Neural progenitor cell (in vitro differentiated cells): ENCODE data around the gene FUBP1.

Experiments used
- CTCF ChIP-seq: fragments of 200-600 bp; sonication (generic); IDR thresholded peaks from 2 replicates; pipeline ENCODE4 v1.5.1; 2017; ENCODE audit warnings: antibody characterized with exemption, mild to moderate bottlenecking
- EZH2 ChIP-seq: fragments of 200-600 bp; sonication (generic); IDR thresholded peaks from 2 replicates; pipeline ENCODE4 v1.6.1; 2017; ENCODE audit warnings: antibody characterized with exemption, mild to moderate bottlenecking, moderate library complexity
- EZH2phosphoT487 ChIP-seq: fragments of 200-600 bp; sonication (generic); IDR thresholded peaks from 2 replicates; pipeline ENCODE4 v1.6.1; 2017; ENCODE audit warnings: antibody characterized with exemption

DNA sequence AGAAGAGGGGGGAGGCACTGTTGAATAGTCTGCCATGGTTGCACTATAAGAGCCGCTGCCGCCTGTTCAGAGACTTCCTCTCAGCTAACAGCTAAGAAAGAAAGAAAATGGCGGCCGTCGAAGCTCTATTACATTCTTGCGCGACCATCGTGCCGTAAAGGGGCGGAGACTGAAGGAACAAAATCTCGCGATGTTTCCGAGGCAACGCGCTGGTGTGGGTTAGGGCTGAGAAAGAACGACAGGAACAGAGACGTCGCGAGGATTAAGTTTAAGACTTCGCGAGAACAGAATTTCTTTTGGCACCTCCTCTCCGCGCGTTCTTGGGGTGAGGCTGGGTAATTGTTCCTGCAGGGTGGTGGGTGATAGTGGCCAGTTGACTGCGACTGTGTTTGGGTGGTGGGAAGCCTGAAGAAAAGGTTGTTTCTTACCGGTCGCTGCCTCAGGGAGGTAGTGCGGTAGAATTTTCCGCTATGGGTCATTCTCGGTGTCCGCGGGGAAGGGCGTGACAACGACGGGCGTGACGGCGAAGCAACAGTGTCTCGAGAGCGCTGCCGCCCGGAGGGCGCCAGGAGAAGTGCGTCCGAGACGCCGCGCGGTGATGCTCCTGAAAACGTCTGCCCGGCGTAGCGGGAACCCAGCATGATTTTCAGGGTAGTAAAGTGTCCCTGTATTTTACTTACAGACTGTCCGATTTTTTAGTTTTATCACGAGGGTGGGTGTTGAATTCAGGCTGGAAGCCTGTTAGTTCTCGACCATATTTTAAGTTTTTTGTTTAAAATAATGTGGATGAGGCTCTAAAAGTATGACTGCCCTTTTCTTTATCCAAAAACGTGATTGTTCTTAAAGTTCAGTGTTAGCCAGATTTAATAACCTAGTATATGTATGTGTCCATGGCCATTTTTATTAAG is at the start of gene FUBP1:
- TF ChIP-seq EZH2 (no peak), CTCF (peak; percentile 64), EZH2phosphoT487 (no peak)
